ENCODE results near the gene GAS7. TPM values are rescaled to one million over a fixed set of nuclear protein-coding genes. Genes with fewer than 3 reads are reported as not detected.

GAS7 gene
- total RNA-seq, 1 donor from 2014 or later, result 2.9 TPM

DNA sequence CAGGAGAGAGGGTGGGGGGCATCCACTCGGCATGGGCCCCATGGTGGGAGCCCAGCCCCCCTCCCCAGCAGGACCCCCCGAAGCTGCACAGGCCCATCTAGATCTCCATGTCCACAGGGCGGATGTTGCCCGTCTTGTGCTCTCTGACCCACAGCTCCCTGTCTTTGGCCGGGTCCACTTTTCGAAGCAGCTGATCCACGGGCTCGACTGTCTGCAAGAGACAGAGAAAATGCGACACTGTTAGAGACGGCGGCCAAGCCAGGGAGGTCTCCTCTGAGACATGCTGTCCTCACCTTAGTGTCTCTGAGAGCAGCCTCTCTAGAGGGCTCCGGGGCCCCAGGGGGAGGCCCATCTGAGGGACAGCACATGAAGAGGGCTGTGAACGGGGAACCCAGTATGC, 281.3 kb downstream of the GAS7 start:
- H3K4me3 ChIP-seq, result no peak overlapping the region
- no peak overlapping the region for H3K27ac ChIP-seq
- H3K4me1 ChIP-seq, result no peaks in the 10 kb centered on the region
- H3K9me3 ChIP-seq (ENCODE audit: low read depth), result no peaks in the 10 kb centered on the region
- Mint-ChIP-seq H3K27me3 (ENCODE audit: insufficient read depth, low read depth) (peaks cover 2% of the 10 kb centered on the region), H3K27ac (no peak overlapping the region), H3K4me3 (no peak overlapping the region), H3K9me3 (no peaks in the 10 kb centered on the region), H3K36me3 (peaks cover 9% of the 10 kb centered on the region), H3K4me1 (peaks cover 5% of the 10 kb centered on the region)
- no peaks in the 10 kb centered on the region for H3F3A ChIP-seq (ENCODE audit: low read depth)
- H4K20me1 ChIP-seq (ENCODE audit: low read depth), result no peaks in the 10 kb centered on the region
- no peak overlapping the region for H3K4me2 ChIP-seq
- H3K36me3 ChIP-seq, result no peaks in the 10 kb centered on the region
- DNase-seq (ENCODE audit: low spot score), result no peak
- H3K79me2 ChIP-seq (ENCODE audit: low read depth), result no peaks in the 10 kb centered on the region
- no peak overlapping the region for H2AFZ ChIP-seq (replicated peaks)
- H3K27me3 ChIP-seq, result no peaks in the 10 kb centered on the region
- H3K9ac ChIP-seq, result no peak overlapping the region
- TF ChIP-seq EZH2 (IDR thresholded peaks at IDR 0.05) (no peak), EZH2phosphoT487 (IDR thresholded peaks at IDR 0.05) (no peak)
- TF ChIP-seq, protein P1, sequence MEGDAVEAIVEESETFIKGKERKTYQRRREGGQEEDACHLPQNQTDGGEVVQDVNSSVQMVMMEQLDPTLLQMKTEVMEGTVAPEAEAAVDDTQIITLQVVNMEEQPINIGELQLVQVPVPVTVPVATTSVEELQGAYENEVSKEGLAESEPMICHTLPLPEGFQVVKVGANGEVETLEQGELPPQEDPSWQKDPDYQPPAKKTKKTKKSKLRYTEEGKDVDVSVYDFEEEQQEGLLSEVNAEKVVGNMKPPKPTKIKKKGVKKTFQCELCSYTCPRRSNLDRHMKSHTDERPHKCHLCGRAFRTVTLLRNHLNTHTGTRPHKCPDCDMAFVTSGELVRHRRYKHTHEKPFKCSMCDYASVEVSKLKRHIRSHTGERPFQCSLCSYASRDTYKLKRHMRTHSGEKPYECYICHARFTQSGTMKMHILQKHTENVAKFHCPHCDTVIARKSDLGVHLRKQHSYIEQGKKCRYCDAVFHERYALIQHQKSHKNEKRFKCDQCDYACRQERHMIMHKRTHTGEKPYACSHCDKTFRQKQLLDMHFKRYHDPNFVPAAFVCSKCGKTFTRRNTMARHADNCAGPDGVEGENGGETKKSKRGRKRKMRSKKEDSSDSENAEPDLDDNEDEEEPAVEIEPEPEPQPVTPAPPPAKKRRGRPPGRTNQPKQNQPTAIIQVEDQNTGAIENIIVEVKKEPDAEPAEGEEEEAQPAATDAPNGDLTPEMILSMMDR (IDR thresholded peaks at IDR 0.05), result no peak

DNA sequence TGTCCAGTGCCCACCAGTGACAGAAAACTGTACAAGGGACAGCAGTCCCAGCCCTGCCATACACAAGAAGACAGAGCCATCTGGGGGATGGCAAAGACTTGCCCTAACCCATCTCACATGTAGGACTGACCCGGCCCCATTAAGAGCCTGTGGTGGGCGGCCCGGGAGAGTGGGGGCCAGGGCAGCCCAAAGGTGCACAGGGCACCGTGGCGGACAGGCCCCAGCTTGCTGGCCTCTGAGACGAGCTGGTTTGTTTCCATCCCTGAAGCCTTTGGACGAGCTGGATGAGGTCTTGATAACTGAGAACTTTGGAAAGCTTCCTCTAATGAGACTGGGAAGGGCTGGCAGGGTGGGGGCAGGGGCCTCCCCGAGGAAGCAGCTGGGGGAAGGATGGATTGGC, 282.3 kb downstream of the GAS7 start:
- H3K27me3 Mint-ChIP-seq (ENCODE audit: insufficient read depth, low read depth), result peaks cover 2% of the 10 kb centered on the region

DNA sequence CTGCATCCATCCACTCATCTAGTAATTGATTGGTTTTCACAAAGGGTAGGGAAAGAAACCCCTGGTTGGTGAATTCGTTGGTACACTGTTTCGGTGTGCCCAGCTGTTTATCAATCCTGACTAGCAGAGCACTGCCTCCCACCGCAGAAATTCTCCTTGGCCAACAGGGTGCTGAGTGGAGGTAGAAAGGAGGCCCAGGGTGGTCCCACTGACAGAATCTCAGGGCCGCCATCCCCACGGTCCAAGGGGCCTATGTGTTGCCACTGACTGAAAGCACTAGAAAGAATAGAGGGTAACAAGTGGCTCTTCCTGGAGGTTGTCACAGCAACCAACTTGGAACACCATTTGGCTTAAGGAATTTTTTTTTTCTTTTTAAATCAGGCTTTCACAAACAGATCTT, 284.9 kb downstream of the GAS7 start:
- no peaks in the 10 kb centered on the region for H3F3A ChIP-seq (ENCODE audit: low read depth)
- Mint-ChIP-seq H3K36me3 (peaks cover 7% of the 10 kb centered on the region), H3K4me3 (no peak overlapping the region), H3K27me3 (ENCODE audit: insufficient read depth, low read depth) (peaks cover 6% of the 10 kb centered on the region), H3K9me3 (peaks cover 4% of the 10 kb centered on the region), H3K4me1 (peaks cover 12% of the 10 kb centered on the region), H3K27ac (no peak overlapping the region)
- TF ChIP-seq, protein P1 (IDR thresholded peaks at IDR 0.05), result no peak
- no peak for TF ChIP-seq EZH2phosphoT487 (IDR thresholded peaks at IDR 0.05)
- no peak for TF ChIP-seq EZH2 (IDR thresholded peaks at IDR 0.05)
- DNase-seq (ENCODE audit: low spot score), result no peak
- H3K4me2 ChIP-seq, result no peak overlapping the region
- H3K79me2 ChIP-seq (ENCODE audit: low read depth), result no peaks in the 10 kb centered on the region
- no peaks in the 10 kb centered on the region for H3K27me3 ChIP-seq
- H3K36me3 ChIP-seq, result no peaks in the 10 kb centered on the region
- no peak overlapping the region for H3K4me3 ChIP-seq
- H3K9me3 ChIP-seq (ENCODE audit: low read depth), result no peaks in the 10 kb centered on the region
- no peak overlapping the region for H3K27ac ChIP-seq
- H3K4me1 ChIP-seq, result peaks cover 3% of the 10 kb centered on the region
- no peak overlapping the region for H2AFZ ChIP-seq (replicated peaks)
- no peak overlapping the region for H3K9ac ChIP-seq
- H4K20me1 ChIP-seq (ENCODE audit: low read depth), result no peaks in the 10 kb centered on the region

More for the DNA sequence above, 282.3 kb downstream of the GAS7 start:
- Mint-ChIP-seq H3K9me3 (no peaks in the 10 kb centered on the region), H3K27ac (no peak overlapping the region), H3K4me3 (no peak overlapping the region), H3K4me1 (peaks cover 2% of the 10 kb centered on the region), H3K36me3 (peaks cover 6% of the 10 kb centered on the region)
- Histone ChIP-seq H3K9me3 (ENCODE audit: low read depth) (no peaks in the 10 kb centered on the region), H3K4me1 (no peaks in the 10 kb centered on the region), H3F3A (ENCODE audit: low read depth) (no peaks in the 10 kb centered on the region), H4K20me1 (ENCODE audit: low read depth) (no peaks in the 10 kb centered on the region), H3K27ac (no peak overlapping the region), H3K36me3 (no peaks in the 10 kb centered on the region), H3K4me3 (no peak overlapping the region), H2AFZ (replicated peaks) (no peak overlapping the region), H3K9ac (no peak overlapping the region), H3K79me2 (ENCODE audit: low read depth) (no peaks in the 10 kb centered on the region), H3K4me2 (no peak overlapping the region), H3K27me3 (no peaks in the 10 kb centered on the region)
- no peak for DNase-seq (ENCODE audit: low spot score)
- TF ChIP-seq, protein P1 (IDR thresholded peaks at IDR 0.05), result no peak
- TF ChIP-seq EZH2phosphoT487 (IDR thresholded peaks at IDR 0.05), result no peak
- no peak for TF ChIP-seq EZH2 (IDR thresholded peaks at IDR 0.05)
